Prostate gland (tissue), 2 donors: ENCODE results near the gene FGGY. TPM values are rescaled to one million over a fixed set of nuclear protein-coding genes. Genes with fewer than 3 reads are reported as not detected.

Experiments used
- DNase-seq: peaks from one replicate; pipeline ENCODE4 v3.0.0-alpha.2; 2019; ENCODE audit warnings: low spot score
- H3K27ac ChIP-seq, 2 donors: fragments of 200-600 bp; sonication (generic); 2 replicates each; pipeline ENCODE4 v1.5.1; 2017 to 2019
- H3K27me3 ChIP-seq: fragments of 200-600 bp; sonication (generic); replicated peaks from 2 replicates; pipeline ENCODE4 v1.5.1; 2019; ENCODE audit not compliant: insufficient read depth
- H3K36me3 ChIP-seq, 2 donors: fragments of 200-600 bp; sonication (generic); 1 replicate in 1 of 2; 2 replicates in 1 of 2; pipeline versions ENCODE4 v1.5.1 to v1.8.1; 2017 to 2019
- H3K4me1 ChIP-seq: fragments of 200-600 bp; sonication (generic); replicated peaks from 2 replicates; pipeline ENCODE4 v1.5.1; 2019
- H3K4me3 ChIP-seq, 2 donors: fragments of 200-600 bp; sonication (generic); 2 replicates each; pipeline ENCODE4 v1.5.1; 2017 to 2019
- H3K9me3 ChIP-seq: fragments of 200-600 bp; sonication (generic); 2 replicates; pipeline ENCODE4 v1.5.1; 2017
- CTCF ChIP-seq, 4 experiments: fragments of 200-600 bp in 2 of 4; fragments of 450-650 bp in 2 of 4; sonication (generic) in 2 of 4; IDR thresholded peaks; 1 replicate in 3 of 4; 2 replicates in 1 of 4; pipeline ENCODE4 v1.5.1; 2016 to 2019; ENCODE audit warnings: antibody characterized with exemption in 4 of 4, mild to moderate bottlenecking in 2 of 4, moderate library complexity in 2 of 4
- POLR2A ChIP-seq: fragments of 450-650 bp; IDR thresholded peaks from one replicate; pipeline ENCODE4 v1.6.1; 2016; ENCODE audit warnings: antibody characterized with exemption, mild to moderate bottlenecking
- POLR2AphosphoS5 ChIP-seq: sonication (generic); formaldehyde crosslinking; IDR thresholded peaks from one replicate; pipeline ENCODE4 v1.6.1; 2017; ENCODE audit warnings: antibody characterized with exemption
- WGBS: methylation state at CpG from one replicate; pipeline ENCODE4 v1.1.5; 2018; 5-methylcytosine and 5-hydroxymethylcytosine counted together
- intact Hi-C: fragments of 100-400 bp; cut with DNase I; formaldehyde crosslinking; loops from one replicate; pipeline ENCODE4 v1.14.2; 2022
- total RNA-seq, 2 donors: library from RNA; depleted of rRNA; stranded (reverse); fragments of >200 nt; gene quantifications; one replicate each; pipeline ENCODE4 v1.1.0, GENCODE V29; 2016

The FGGY gene
- total RNA-seq, 2 donors from 2014 or later, result 28.6 to 32.2 TPM

DNA sequence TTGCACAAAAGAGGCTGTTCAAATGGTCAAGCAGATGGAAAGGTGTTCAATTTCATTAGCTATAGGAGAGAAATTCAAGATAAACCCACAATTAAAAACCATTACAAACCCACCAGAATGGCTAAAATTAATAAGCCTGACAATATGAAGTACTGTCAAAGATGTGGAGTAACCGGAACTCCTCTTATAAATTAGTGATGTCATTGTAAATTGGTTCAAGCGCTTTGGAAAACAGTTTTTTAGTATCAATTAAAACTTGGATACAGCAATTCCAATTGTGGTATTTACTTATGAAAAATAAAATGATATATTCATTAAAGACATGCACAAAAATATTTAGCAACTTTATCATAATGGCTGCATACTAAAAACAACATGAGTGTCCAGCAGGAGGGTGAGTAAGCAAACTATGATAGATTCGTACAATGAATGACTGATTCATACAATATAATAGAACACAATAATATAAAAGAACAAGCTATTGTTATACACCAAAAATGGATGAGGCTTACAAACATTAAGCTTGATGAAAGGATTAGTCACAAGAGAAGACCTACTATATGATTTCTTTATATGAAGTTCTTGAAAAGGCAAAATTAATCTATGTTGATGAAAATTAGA is 38.4 kb upstream of the FGGY start:
- peaks cover 3% of the 10 kb centered on the region for H3K4me1 ChIP-seq
- H3K27ac ChIP-seq, result no peak overlapping the region
- TF ChIP-seq CTCF (IDR thresholded peaks at IDR 0.05), result no peak
- TF ChIP-seq POLR2AphosphoS5, result no peak
- no peak overlapping the region for H3K4me3 ChIP-seq
- intact Hi-C loops, result no loop called here
- no peak for DNase-seq
- 93% methylated on average over 3 of the region's 3 CpGs for WGBS
- no peaks in the 10 kb centered on the region for H3K9me3 ChIP-seq
- no peaks in the 10 kb centered on the region for H3K27me3 ChIP-seq
- H3K36me3 ChIP-seq, result no peaks in the 10 kb centered on the region

DNA sequence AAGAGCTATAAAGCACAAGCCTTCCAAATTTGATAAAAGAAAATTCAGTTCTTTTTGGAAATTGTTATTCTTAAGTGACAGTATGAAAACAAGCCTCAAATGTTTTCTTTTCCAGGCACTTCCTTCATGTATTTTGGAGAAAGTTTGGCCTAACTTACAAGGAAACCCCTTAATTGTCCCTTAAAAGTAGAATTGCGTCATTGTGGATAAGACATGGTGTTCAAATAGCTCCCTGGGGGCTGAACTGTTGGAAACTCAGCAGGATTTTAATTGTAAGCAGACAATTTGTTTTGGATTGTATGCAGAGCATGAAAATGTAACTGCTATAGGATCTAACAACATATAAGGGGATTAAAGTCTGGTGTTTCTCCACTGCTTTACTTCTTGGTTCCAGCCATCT is 35.4 kb upstream of the FGGY start:
- Histone ChIP-seq H3K9me3 (no peaks in the 10 kb centered on the region), H3K27ac (no peak overlapping the region), H3K4me3 (no peak overlapping the region), H3K27me3 (no peaks in the 10 kb centered on the region), H3K4me1 (peaks cover 3% of the 10 kb centered on the region), H3K36me3 (no peaks in the 10 kb centered on the region)
- intact Hi-C loops, result no loop called here
- 30% methylated on average over 1 of the region's 1 CpG for WGBS
- TF ChIP-seq POLR2AphosphoS5 (peak; percentile 47), POLR2A (no peak), CTCF (IDR thresholded peaks at IDR 0.05) (no peak)
- DNase-seq, result no peak

GRCh38 chr1:59262631-59263030 is 34.3 kb upstream of the FGGY start:
- no peaks in the 10 kb centered on the region for H3K36me3 ChIP-seq
- H3K9me3 ChIP-seq, result no peaks in the 10 kb centered on the region
- H3K27me3 ChIP-seq, result no peaks in the 10 kb centered on the region
- no peak for DNase-seq
- TF ChIP-seq CTCF (IDR thresholded peaks at IDR 0.05) (no peak), POLR2A (no peak), POLR2AphosphoS5 (no peak)
- intact Hi-C loops, result no loop called here
- H3K4me1 ChIP-seq, result peaks cover 3% of the 10 kb centered on the region
- no peak overlapping the region for H3K27ac ChIP-seq
- H3K4me3 ChIP-seq, result no peak overlapping the region

DNA sequence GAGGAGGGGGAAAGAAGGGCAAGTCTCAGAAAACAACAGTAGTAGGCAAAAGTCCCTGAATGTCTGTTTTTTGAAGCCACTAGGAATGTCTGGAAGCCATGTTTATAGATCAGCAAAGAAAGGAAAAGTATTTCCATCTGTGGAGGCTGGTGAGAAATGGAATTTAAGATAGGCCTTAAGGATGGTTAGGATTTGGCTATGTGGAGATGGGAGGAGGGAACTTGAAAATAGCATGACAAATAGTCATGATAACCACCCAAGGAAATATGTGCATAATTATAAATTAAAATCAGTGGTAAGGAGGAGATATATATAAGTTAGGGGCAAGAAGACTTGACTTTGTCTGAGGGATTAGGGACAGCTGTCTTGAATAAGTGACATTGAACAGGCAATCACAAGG is 33.8 kb upstream of the FGGY start:
- no peak for DNase-seq
- Histone ChIP-seq H3K4me3 (no peak overlapping the region), H3K4me1 (peaks cover 3% of the 10 kb centered on the region), H3K27ac (no peak overlapping the region), H3K36me3 (no peaks in the 10 kb centered on the region), H3K9me3 (no peaks in the 10 kb centered on the region), H3K27me3 (no peaks in the 10 kb centered on the region)
- intact Hi-C loops, result no loop called here
- no peak for TF ChIP-seq POLR2AphosphoS5
- no peak for TF ChIP-seq CTCF (IDR thresholded peaks at IDR 0.05)
- no peak for TF ChIP-seq POLR2A

DNA sequence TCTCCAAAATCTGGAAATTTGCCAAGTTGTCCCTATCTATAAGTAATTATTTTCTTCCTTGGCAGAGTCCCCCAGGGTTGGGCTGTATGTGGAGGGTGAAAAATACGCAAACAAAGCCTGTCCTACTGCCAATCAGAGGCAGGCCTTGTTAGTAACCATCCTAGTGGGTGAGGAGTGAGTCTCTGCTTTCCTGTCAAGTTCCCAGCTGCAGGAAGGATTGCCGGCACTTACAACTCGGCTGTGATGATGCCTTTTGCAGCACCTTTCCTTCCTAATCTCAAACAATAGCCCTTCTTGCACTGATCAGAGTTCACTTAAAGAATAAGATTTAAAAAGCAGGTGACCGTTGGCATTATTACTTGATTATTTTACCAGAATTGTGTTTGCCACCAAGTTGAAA is 31.3 kb upstream of the FGGY start:
- Histone ChIP-seq H3K9me3 (no peaks in the 10 kb centered on the region), H3K36me3 (no peaks in the 10 kb centered on the region), H3K27ac (no peak overlapping the region), H3K4me3 (no peak overlapping the region), H3K4me1 (peaks cover 3% of the 10 kb centered on the region), H3K27me3 (no peaks in the 10 kb centered on the region)
- DNase-seq, result no peak
- 82% methylated on average over 4 of the region's 4 CpGs for WGBS
- intact Hi-C loops, result no loop called here
- TF ChIP-seq POLR2AphosphoS5 (no peak), CTCF (IDR thresholded peaks at IDR 0.05) (no peak), POLR2A (no peak)
